ENCODE data around the gene PDGFRB.

GRCh38 chr5:150124596-150124995 is 31.0 kb downstream of the PDGFRB start:
- no peak for TF ChIP-seq POLR2AphosphoS5 (IDR thresholded peaks at IDR 0.05; ENCODE audit: borderline replicate concordance, low read depth, low read length)
- TF ChIP-seq EZH2 (IDR thresholded peaks at IDR 0.05), result no peak
- no peak for TF ChIP-seq FOXP2 (optimal IDR thresholded peaks at IDR 0.05; ENCODE audit: control extremely low read depth, extremely low read length, insufficient read depth)
